Gastrocnemius medialis (tissue), 4 donors: Measurements from ENCODE around the gene MTCL1. TPM values are rescaled to one million over a fixed set of nuclear protein-coding genes. Genes with fewer than 3 reads are reported as not detected.

Source experiments
- ATAC-seq, 2 donors: fragments of 150-250 bp; one replicate each; pipeline ENCODE4 v1.9.1; 2016
- DNase-seq, 2 donors: peaks; one replicate each; pipeline ENCODE4 v3.0.0-alpha.2; 2019
- H3K27ac ChIP-seq, 4 donors: fragments of 200-600 bp; sonication (generic); 1 replicate in 1 of 4; 2 replicates in 3 of 4; pipeline ENCODE4 v1.5.1; 2016 to 2018; ENCODE audit warnings: mild to moderate bottlenecking in 2 of 4, moderate library complexity in 1 of 4
- H3K27me3 ChIP-seq, 3 donors: fragments of 200-600 bp; sonication (generic) in 2 of 3; 1 replicate in 1 of 3; 2 replicates in 2 of 3; pipeline versions ENCODE4 v1.5.1 to v1.6.0; 2016 to 2019; ENCODE audit warnings: mild to moderate bottlenecking in 1 of 3, moderate library complexity in 1 of 3
- H3K36me3 ChIP-seq, 2 donors: fragments of 200-600 bp; sonication (generic) in 1 of 2; one replicate each; pipeline ENCODE4 v1.5.1; 2017 to 2018
- H3K4me1 ChIP-seq, 2 donors: fragments of 200-600 bp; sonication (generic) in 1 of 2; one replicate each; pipeline ENCODE4 v1.5.1; 2016 to 2017; ENCODE audit warnings: mild to moderate bottlenecking in 2 of 2
- H3K4me3 ChIP-seq, 4 donors: fragments of 200-600 bp; sonication (generic) in 3 of 4; 1 replicate in 1 of 4; 2 replicates in 3 of 4; pipeline ENCODE4 v1.5.1; 2016 to 2019; ENCODE audit warnings: mild to moderate bottlenecking in 2 of 4
- H3K9me3 ChIP-seq, 3 donors: fragments of 200-600 bp; sonication (generic) in 2 of 3; 1 replicate in 1 of 3; 2 replicates in 2 of 3; pipeline ENCODE4 v1.5.1; 2016 to 2019
- POLR2A ChIP-seq, 2 donors: fragments of 450-650 bp; IDR thresholded peaks; one replicate each; pipeline ENCODE4 v1.6.1; 2017; ENCODE audit warnings: antibody characterized with exemption in 2 of 2, mild to moderate bottlenecking in 2 of 2, moderate library complexity in 2 of 2
- in situ Hi-C, 4 donors: fragments of 200-750 bp; cut with MboI; loops; one replicate each; pipeline versions ENCODE4 v1.15.0 to v1.8.0; 2017; ENCODE audit warnings: low sequenced_read_pairs in 4 of 4
- intact Hi-C: fragments of 100-400 bp; cut with DNase I; formaldehyde crosslinking; loops from one replicate; pipeline ENCODE4 v1.15.1; 2023; ENCODE audit warnings: low total_unique reads
- total RNA-seq, 4 donors: library from RNA; depleted of rRNA; stranded (reverse); fragments of >200 nt; gene quantifications; one replicate each; pipeline versions ENCODE4 v1.1.0 to v1.2.3, GENCODE V29; 2016
- TF ChIP-seq, protein P1 (sequence below), 5 experiments: fragments of 450-650 bp in 3 of 5; fragments of 200-600 bp in 2 of 5; sonication (generic) in 2 of 5; IDR thresholded peaks in 4 of 5; conservative IDR thresholded peaks in 1 of 5; 1 replicate in 4 of 5; 2 replicates in 1 of 5; pipeline ENCODE4 v1.5.1; 2016 to 2019; ENCODE audit warnings: antibody characterized with exemption in 5 of 5, mild to moderate bottlenecking in 3 of 5, moderate library complexity in 3 of 5

Gene MTCL1
- total RNA-seq, 4 donors from 2014 or later = 2.0 to 8.6 (median 3.5) TPM

DNA sequence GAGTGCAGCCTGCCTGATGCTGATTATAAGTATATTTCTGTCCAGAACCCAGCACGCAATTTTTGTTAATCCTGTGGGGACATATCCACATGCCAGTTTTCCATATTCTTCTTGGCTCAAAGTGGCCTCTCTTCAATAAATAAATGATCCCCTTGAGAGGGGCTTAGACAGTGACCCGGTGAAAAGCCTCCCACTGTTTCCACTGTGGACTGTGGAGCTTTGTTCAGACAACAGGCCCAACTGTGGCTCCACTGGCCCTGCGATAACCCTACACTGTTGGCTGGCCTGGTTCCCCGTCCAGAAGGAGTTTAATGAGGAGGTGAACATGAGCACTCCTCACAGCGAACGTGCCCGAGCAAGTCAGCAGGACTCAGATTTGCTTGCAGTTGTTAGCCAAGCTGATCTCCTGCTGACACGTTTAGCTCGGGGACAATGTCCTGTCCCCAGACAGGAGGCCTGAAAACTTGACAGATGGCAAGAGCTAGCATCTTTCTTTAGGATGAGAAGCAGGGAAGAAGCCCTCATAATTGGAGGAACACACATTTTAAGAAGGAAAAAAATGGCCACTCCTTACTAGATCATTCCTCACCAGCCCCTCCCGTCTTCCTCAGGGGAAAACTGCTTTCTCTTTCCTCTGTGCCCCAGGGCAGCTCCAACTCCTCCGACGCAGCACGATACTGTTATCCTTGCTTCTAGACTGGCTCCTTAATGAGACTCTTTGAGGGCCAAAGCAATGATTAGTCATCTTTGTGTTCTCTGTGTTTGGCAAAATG lies 20.0 kb upstream of the MTCL1 start:
- H3K36me3 ChIP-seq = no peaks in the 10 kb centered on the region
- H3K4me3 ChIP-seq = no peak overlapping the region
- no peak overlapping the region for H3K27ac ChIP-seq
- no peak for ATAC-seq
- no peaks in the 10 kb centered on the region for H3K4me1 ChIP-seq
- TF ChIP-seq POLR2A (IDR thresholded peaks at IDR 0.05) = no peak
- TF ChIP-seq, protein P1, sequence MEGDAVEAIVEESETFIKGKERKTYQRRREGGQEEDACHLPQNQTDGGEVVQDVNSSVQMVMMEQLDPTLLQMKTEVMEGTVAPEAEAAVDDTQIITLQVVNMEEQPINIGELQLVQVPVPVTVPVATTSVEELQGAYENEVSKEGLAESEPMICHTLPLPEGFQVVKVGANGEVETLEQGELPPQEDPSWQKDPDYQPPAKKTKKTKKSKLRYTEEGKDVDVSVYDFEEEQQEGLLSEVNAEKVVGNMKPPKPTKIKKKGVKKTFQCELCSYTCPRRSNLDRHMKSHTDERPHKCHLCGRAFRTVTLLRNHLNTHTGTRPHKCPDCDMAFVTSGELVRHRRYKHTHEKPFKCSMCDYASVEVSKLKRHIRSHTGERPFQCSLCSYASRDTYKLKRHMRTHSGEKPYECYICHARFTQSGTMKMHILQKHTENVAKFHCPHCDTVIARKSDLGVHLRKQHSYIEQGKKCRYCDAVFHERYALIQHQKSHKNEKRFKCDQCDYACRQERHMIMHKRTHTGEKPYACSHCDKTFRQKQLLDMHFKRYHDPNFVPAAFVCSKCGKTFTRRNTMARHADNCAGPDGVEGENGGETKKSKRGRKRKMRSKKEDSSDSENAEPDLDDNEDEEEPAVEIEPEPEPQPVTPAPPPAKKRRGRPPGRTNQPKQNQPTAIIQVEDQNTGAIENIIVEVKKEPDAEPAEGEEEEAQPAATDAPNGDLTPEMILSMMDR (IDR thresholded peaks at IDR 0.05 in 4 of 5, conservative IDR thresholded peaks at IDR 0.05 in 1 of 5) = no peak
- intact Hi-C loops = no loop called here
- in situ Hi-C loops = loop anchor here in 1 of 4 donors (10.0 kb wide), 1 partner anchor 299 kb away; no protein-coding TSS in a partner anchor
- DNase-seq = no peak
- H3K9me3 ChIP-seq = no peaks in the 10 kb centered on the region
- H3K27me3 ChIP-seq = no peaks in the 10 kb centered on the region

DNA sequence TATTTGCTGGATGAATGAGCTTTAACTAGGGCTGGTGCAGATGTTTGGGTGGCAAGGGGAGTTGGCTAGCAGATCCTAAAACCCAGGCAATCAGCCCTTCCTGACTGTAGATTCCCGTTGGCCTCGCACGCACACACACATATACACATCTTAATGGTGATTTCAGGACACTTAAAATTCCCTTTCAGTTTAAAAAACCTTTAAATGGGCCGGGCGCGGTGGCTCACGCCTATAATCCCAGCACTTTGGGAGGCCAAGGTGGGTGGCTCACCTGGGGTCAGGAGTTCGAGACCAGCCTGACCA lies 19.5 kb upstream of the MTCL1 start:
- no peaks in the 10 kb centered on the region for H3K4me1 ChIP-seq
- in situ Hi-C loops = loop anchor here in 1 of 4 donors (10.0 kb wide), 1 partner anchor 299 kb away; no protein-coding TSS in a partner anchor
- H3K4me3 ChIP-seq = no peak overlapping the region
- no peak for TF ChIP-seq POLR2A (IDR thresholded peaks at IDR 0.05)
- TF ChIP-seq, protein P1 (IDR thresholded peaks at IDR 0.05 in 4 of 5, conservative IDR thresholded peaks at IDR 0.05 in 1 of 5) = no peak
- intact Hi-C loops = no loop called here
- DNase-seq (no peak), ATAC-seq (no peak)
- H3K9me3 ChIP-seq = no peaks in the 10 kb centered on the region
- H3K27me3 ChIP-seq = no peaks in the 10 kb centered on the region
- no peak overlapping the region for H3K27ac ChIP-seq
- no peaks in the 10 kb centered on the region for H3K36me3 ChIP-seq

DNA sequence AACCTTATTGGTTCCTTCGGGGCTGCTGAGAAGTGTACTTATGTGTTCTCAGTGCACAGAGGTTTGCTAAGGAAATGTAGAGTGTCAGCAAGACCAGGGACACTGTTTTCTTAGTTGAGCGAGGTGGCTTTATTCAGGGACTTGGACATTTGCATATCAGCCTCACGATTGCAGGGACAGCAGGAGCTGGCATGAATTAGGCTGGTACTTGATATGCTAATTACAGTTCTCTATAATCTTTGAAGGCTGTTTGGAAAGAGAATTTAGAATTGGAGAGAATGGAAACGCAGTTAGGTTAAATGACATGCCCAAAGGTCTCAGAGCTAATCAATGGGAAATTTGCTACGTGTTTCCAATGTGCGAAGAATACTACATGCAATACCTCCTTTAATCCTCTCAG lies 18.7 kb upstream of the MTCL1 start:
- Histone ChIP-seq H3K4me1 (no peaks in the 10 kb centered on the region), H3K27ac (no peak overlapping the region), H3K9me3 (no peaks in the 10 kb centered on the region), H3K4me3 (no peak overlapping the region), H3K27me3 (no peaks in the 10 kb centered on the region), H3K36me3 (no peaks in the 10 kb centered on the region)
- ATAC-seq (no peak), DNase-seq (no peak)
- in situ Hi-C loops (loop anchor here in 1 of 4 donors (10.0 kb wide), 1 partner anchor 298 kb away; no protein-coding TSS in a partner anchor), intact Hi-C loops (no loop called here)
- TF ChIP-seq, protein P1 (IDR thresholded peaks at IDR 0.05 in 4 of 5, conservative IDR thresholded peaks at IDR 0.05 in 1 of 5) = no peak
- TF ChIP-seq POLR2A (IDR thresholded peaks at IDR 0.05) = no peak

DNA sequence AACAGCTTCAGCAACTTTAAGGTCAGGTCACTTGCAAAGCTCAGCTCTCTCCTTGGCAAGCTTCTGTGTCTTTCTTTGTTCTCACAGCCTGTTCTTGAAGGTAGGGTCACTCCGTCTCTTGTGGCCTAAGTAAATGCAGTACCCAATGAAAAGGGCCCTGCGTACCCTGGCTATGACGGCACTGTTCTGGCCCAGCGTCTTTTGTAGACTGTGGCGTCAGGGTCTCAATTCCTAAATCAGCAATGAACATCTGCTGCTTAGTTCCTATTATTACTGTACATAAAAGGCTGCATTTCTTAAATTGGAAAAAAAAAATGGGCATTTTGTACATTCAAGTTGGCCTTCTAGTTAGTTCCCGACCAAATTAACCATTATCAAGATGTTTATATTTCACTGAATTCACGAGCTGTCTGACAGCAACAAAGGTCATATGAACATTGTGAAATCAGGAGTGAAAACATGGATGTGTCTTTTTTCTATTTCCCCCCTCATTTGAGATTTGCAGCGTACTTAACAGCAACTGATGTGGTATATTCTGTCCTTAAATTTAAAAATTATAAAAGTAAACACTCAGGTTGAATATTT lies 17.0 kb upstream of the MTCL1 start:
- H3K27me3 ChIP-seq = no peaks in the 10 kb centered on the region
- in situ Hi-C loops (loop anchor here in 1 of 4 donors (10.0 kb wide), 1 partner anchor 296 kb away; no protein-coding TSS in a partner anchor), intact Hi-C loops (no loop called here)
- H3K36me3 ChIP-seq = no peaks in the 10 kb centered on the region
- no peak for ATAC-seq
- no peaks in the 10 kb centered on the region for H3K9me3 ChIP-seq
- no peaks in the 10 kb centered on the region for H3K4me1 ChIP-seq
- H3K4me3 ChIP-seq = no peak overlapping the region
- H3K27ac ChIP-seq = no peak overlapping the region
- no peak for DNase-seq
- TF ChIP-seq, protein P1 (IDR thresholded peaks at IDR 0.05 in 4 of 5, conservative IDR thresholded peaks at IDR 0.05 in 1 of 5) = no peak
- no peak for TF ChIP-seq POLR2A (IDR thresholded peaks at IDR 0.05)
